KMS-11 (cell line): ENCODE results near the gene MPV17L.
"Not testable (repeated sequence)": the region's sequence is repeated elsewhere in the genome, so short reads cannot be mapped to it uniquely, and the experiment has no call there.

ENCODE experiments used
- H2AFZ ChIP-seq: fragments of 200-600 bp; sonication (generic); 2 replicates; pipeline ENCODE4 v1.6.1; 2016; ENCODE audit warnings: antibody characterized with exemption, mixed run types, low read depth
- H3K27ac ChIP-seq: fragments of 200-600 bp; sonication (generic); 2 replicates; pipeline ENCODE4 v1.6.1; 2016; ENCODE audit warnings: mild to moderate bottlenecking, mixed run types
- H3K27me3 ChIP-seq: fragments of 200-600 bp; sonication (generic); 2 replicates; pipeline ENCODE4 v1.6.1; 2017; ENCODE audit warnings: mild to moderate bottlenecking, low read depth, mixed run types, moderate library complexity; ENCODE audit not compliant: insufficient read depth
- H3K36me3 ChIP-seq: fragments of 200-600 bp; sonication (generic); 2 replicates; pipeline ENCODE4 v1.6.1; 2017; ENCODE audit warnings: mild to moderate bottlenecking, mixed run types; ENCODE audit not compliant: insufficient read depth
- H3K4me1 ChIP-seq: fragments of 200-600 bp; sonication (generic); 2 replicates; pipeline ENCODE4 v1.6.1; 2016; ENCODE audit warnings: mild to moderate bottlenecking, low read depth, mixed run types; ENCODE audit not compliant: poor library complexity, severe bottlenecking
- H3K4me2 ChIP-seq: fragments of 200-600 bp; sonication (generic); 2 replicates; pipeline ENCODE4 v1.7.0; 2016; ENCODE audit warnings: mild to moderate bottlenecking, mixed run types
- H3K4me3 ChIP-seq: fragments of 200-600 bp; sonication (generic); IDR thresholded peaks from 2 replicates; pipeline ENCODE4 v1.6.1; 2017; ENCODE audit warnings: low read depth, low read length, mixed read lengths; ENCODE audit not compliant: insufficient read depth
- H3K79me2 ChIP-seq: fragments of 200-600 bp; sonication (generic); 2 replicates; pipeline ENCODE4 v1.6.1; 2016; ENCODE audit warnings: low read depth, mixed run types; ENCODE audit not compliant: insufficient read depth
- H3K9ac ChIP-seq: fragments of 200-600 bp; sonication (generic); 2 replicates; pipeline ENCODE4 v1.6.1; 2016; ENCODE audit warnings: mild to moderate bottlenecking, mixed run types
- H4K20me1 ChIP-seq: fragments of 200-600 bp; sonication (generic); 2 replicates; pipeline ENCODE4 v1.6.1; 2016; ENCODE audit warnings: mild to moderate bottlenecking, mixed run types; ENCODE audit not compliant: insufficient read depth
- TF ChIP-seq, protein P1 (sequence below): fragments of 200-600 bp; sonication (generic); conservative IDR thresholded peaks from 2 replicates; pipeline ENCODE4 v1.6.1; 2017; ENCODE audit warnings: low read depth, mild to moderate bottlenecking, antibody characterized with exemption, low read length, moderate library complexity, mixed read lengths

The MPV17L gene

DNA sequence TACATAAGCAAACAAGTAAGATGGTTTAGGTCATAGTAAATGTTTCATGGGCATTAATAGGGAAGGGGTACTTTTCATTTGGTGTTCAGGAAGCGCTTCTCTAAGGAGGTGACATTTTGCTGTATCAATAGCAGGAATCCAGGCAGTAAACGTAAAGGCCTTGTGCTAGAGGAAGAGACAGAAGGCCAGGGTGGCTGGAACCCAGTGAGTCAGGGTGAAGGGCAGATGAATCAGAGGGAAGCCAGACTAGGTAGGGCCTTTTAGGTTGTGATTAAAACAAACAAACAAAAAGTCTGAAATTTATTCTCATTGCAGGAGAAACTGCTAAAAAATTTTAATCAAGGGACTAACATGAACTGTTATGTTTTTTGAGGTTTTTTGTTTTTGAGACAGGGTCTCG lies 45.3 kb downstream of the MPV17L start:
- Histone ChIP-seq H3K4me3 (no peak overlapping the region), H3K9ac (no peak overlapping the region), H3K27me3 (no peaks in the 10 kb centered on the region), H3K4me1 (no peaks in the 10 kb centered on the region), H3K36me3 (no peaks in the 10 kb centered on the region), H3K79me2 (no peaks in the 10 kb centered on the region), H4K20me1 (no peaks in the 10 kb centered on the region), H3K4me2 (no peak overlapping the region), H2AFZ (no peak overlapping the region), H3K27ac (no peak overlapping the region)
- TF ChIP-seq, protein P1, sequence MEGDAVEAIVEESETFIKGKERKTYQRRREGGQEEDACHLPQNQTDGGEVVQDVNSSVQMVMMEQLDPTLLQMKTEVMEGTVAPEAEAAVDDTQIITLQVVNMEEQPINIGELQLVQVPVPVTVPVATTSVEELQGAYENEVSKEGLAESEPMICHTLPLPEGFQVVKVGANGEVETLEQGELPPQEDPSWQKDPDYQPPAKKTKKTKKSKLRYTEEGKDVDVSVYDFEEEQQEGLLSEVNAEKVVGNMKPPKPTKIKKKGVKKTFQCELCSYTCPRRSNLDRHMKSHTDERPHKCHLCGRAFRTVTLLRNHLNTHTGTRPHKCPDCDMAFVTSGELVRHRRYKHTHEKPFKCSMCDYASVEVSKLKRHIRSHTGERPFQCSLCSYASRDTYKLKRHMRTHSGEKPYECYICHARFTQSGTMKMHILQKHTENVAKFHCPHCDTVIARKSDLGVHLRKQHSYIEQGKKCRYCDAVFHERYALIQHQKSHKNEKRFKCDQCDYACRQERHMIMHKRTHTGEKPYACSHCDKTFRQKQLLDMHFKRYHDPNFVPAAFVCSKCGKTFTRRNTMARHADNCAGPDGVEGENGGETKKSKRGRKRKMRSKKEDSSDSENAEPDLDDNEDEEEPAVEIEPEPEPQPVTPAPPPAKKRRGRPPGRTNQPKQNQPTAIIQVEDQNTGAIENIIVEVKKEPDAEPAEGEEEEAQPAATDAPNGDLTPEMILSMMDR = no peak

DNA sequence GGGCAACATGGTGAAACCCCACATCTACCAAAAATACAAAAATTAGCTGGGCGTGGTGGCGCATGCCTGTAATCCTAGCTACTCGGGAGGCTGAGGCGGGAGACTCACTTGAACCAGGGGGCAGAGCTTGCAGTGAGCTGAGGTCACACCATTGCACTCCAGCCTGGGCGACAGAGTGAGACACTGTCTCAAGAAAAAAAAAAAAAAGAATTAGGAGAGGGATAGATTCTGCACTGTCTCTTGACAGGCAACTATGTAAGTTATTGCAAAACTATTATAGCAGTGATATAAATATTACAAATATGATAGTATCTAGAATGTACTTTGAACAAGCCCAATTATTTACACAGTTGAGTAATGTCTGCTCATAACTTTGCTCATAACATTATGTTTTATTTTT lies 46.6 kb downstream of the MPV17L start:
- not testable (repeated sequence) for H3K27ac ChIP-seq, H3K79me2 ChIP-seq

DNA sequence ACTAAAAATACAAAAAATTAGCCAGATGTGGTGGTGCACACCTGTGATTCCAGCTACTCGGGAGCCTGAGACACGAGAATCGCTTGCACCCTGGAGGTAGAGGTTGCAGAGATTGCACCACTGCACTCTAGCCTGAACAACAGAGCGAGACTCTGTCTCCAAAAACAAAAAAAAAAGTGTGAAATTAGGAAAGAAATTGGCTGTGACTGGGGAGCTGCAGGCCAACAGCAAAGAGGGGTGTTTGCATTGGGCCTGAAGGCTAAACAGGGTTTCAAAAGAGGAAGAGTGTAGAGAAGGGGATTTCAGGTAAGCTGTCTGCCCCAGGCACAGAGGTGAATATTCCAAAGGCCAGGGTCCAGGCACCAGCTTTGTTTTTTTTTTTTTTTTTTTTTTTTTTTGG lies 48.2 kb downstream of the MPV17L start:
- no peaks in the 10 kb centered on the region for H3K36me3 ChIP-seq
- H3K4me2 ChIP-seq = no peak overlapping the region
- no peak overlapping the region for H3K4me3 ChIP-seq
- H2AFZ ChIP-seq = no peak overlapping the region
- no peak overlapping the region for H3K27ac ChIP-seq
- H4K20me1 ChIP-seq = no peaks in the 10 kb centered on the region
- H3K4me1 ChIP-seq = no peaks in the 10 kb centered on the region
- TF ChIP-seq, protein P1 = no peak
- H3K79me2 ChIP-seq = no peaks in the 10 kb centered on the region
- no peaks in the 10 kb centered on the region for H3K27me3 ChIP-seq
- H3K9ac ChIP-seq = no peak overlapping the region

More for the DNA sequence above, 46.6 kb downstream of the MPV17L start:
- H3K9ac ChIP-seq, H3K36me3 ChIP-seq, H3K4me2 ChIP-seq, H3K4me3 ChIP-seq, H3K27me3 ChIP-seq, H4K20me1 ChIP-seq, H2AFZ ChIP-seq, H3K4me1 ChIP-seq: not testable (repeated sequence)

DNA sequence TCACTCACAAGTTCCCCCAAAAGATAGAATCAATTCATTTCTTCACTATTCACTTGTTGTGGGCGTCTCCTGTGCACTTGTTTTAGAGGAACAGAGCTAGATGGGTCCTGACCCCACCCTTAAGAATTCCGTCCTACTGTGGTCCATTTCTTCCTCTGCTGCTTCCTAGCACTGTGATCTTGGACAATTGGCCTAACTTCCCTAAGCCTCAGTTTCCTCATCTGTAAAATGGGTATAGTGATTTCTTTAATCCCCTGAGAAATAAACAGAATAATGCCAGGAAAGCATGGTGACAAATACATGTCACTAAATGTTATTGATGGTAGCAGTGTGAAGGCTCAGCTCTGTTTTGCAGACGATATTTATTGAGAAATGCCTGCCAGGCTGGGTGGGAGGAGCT lies 48.7 kb downstream of the MPV17L start:
- Histone ChIP-seq H3K4me3 (no peak overlapping the region), H3K27me3 (no peaks in the 10 kb centered on the region), H4K20me1 (no peaks in the 10 kb centered on the region), H3K4me1 (no peaks in the 10 kb centered on the region), H2AFZ (no peak overlapping the region), H3K27ac (no peak overlapping the region), H3K4me2 (no peak overlapping the region), H3K36me3 (no peaks in the 10 kb centered on the region), H3K9ac (no peak overlapping the region), H3K79me2 (no peaks in the 10 kb centered on the region)
- TF ChIP-seq, protein P1 = no peak

DNA sequence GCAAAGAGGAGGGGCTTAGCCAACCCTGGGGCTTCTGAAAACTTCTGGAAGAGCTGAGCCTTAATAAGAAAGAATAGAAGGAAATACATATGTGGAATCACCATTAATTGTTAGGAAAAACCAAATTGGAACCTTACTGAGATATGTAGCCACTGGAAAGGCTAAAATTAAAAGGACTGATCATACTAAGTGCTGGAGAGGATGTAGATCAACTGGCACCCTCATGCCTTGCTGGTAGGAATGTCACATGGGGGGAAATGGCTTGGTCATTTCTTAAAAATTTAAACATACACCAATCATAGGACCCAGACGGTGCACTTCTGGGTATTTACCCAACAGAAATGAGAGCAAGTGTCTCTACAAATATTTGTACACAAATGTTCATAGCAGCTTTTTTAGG lies 49.9 kb downstream of the MPV17L start:
- Histone ChIP-seq H3K27me3 (no peaks in the 10 kb centered on the region), H4K20me1 (no peaks in the 10 kb centered on the region), H2AFZ (no peak overlapping the region), H3K4me1 (no peaks in the 10 kb centered on the region), H3K27ac (no peak overlapping the region), H3K79me2 (no peaks in the 10 kb centered on the region), H3K4me3 (no peak overlapping the region), H3K4me2 (no peak overlapping the region), H3K9ac (no peak overlapping the region), H3K36me3 (no peaks in the 10 kb centered on the region)
- TF ChIP-seq, protein P1 = no peak
